GM18502 (cell line): ENCODE measurements around the gene TRIM23.

ENCODE experiments used
- ATAC-seq: cut with Tn5 transposase; IDR thresholded peaks from one replicate; pipeline ENCODE4 v1.9.1; 2021; ENCODE audit warnings: mild to moderate bottlenecking; ENCODE audit not compliant: unreplicated experiment, poor library complexity

The TRIM23 gene

DNA sequence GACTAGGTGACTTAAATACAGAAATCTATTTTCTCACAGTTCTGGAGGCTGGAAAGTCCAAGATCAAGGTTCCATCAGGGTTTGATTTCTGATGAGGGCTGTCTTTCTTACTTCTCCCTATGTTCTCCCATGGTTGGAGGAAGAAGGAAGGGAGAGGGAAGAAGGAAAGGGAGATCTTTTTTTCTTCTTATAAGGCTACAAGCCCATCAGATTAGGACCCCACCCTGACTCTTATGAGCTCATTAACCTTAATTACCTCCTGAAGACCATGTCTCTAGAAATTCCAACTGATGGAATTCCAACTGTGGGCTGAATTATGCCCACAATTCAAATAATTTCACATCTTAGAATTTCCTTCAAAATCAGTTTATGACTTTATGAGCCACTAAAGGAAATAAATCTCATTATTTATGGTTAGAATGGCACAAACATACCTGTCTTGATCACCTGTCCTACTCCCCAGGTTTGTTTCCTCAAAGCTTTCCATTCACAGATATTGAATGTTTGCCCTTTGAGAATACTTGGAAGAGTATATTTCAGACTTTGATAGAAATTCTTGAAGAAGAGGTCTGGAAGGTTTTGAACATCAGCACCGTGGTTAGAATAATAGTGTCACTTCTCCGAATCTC lies 53.4 kb downstream of the TRIM23 start:
- ATAC-seq = no peak

DNA sequence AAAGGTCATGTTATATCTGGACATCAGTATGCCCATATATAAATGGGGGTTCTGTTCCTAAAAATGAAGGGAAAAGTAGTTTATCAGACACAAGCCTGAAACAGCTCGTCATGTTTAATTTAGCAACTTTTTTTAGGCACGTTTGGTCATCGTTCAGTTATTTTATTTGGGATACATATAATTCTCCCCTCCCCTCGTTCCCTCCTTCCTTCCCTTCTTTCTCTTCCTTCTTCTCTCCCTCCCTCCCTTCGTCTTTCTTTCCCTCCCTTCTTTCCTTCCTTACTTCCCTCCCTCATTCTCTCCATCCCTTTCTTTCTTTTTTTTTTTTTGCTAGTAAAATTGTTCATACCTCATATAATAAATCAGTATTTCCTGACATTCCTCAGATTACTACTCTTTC lies 57.6 kb downstream of the TRIM23 start:
- ATAC-seq = no peak

DNA sequence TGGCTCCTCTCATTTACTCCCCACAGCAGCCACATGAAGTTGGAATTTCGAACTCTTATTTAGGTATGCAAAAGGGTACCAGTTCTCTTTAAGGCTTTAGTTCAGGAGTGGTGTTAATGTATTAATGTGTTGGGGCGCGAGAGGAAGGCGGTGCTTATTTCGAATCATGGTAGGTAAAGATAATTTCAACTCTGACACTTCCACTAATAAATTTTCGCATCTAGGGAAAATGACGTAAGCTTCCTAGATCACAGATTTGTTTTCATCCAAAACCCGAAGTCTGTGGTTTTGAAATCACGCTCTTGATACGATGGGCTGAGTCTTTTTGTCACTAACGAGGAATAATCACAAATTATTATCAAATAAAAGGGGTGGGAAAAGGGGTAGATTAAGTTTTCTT lies 60.4 kb downstream of the TRIM23 start:
- no peak for ATAC-seq

DNA sequence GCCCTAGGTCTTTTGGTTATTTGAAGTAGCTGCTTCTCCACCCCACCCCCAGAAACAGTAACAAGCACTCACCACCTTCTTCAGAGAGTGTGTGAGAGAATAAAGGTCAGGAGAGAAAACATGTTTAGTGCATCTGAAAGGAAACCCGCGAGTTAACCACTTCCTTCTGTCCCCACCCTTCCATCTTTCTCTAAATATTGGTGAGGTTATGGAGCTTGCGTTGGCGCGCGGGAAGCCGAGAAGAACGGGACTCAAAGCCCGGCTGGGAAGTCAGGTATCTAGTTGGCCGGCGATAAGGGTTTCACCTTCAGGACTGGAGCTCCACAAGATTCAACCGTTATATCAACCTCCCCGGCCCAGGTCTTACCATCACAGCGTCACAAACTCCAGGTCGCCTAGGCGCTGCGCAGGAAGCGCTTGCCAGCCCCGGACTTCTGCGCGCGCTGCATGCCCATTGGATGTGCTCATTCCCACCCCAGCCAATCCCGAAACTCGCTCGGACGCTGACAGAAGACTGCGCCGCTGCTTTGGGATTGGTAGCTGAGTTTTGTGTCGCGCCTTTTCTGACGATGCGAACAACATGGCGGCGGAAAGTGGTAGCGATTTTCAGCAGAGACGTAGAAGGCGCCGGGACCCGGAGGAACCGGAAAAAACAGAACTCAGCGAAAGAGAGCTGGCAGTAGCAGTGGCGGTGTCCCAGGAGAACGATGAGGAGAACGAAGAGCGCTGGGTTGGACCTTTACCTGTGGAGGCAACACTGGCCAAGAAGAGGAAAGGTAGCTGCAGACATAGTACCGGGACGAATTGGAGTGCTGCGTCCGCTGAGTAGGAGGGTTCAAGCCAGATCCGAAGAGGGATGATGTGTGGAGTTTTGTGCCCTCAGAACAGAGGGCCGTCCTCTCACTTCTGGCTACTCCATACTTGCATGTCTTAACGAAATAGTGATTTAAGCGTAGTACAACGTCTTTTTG lies 61.1 kb downstream of the TRIM23 start, which contains the start of the genes CENPK and PPWD1:
CENPK (minus strand) TSS at position 438 of the 971 bp plus-strand sequence. CDS start 8,261 bp downstream, outside the sequence.
PPWD1 (plus strand) TSS at position 566 of the 971 bp plus-strand sequence; CDS start at position 581, 15 bp downstream.
- peak; percentile 99 for ATAC-seq

DNA sequence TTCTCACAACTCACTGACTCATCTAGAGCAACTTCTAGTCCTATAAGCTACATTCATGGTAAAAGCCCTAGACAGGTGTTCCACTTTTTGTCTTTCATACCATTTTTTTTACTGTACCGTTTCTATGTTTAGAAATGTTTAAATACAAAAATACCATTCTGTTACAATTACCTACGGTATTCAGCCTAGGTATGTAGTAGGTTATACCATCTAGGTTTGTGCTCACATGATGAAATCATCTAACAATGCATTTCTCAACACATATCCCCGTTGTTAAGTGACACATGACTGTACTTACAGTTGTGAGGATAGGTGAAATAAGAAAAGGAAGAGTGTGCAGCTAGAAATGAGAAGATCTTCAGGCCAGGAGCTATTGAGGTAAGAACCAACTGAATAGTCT lies 67.4 kb downstream of the TRIM23 start:
- ATAC-seq = no peak

DNA sequence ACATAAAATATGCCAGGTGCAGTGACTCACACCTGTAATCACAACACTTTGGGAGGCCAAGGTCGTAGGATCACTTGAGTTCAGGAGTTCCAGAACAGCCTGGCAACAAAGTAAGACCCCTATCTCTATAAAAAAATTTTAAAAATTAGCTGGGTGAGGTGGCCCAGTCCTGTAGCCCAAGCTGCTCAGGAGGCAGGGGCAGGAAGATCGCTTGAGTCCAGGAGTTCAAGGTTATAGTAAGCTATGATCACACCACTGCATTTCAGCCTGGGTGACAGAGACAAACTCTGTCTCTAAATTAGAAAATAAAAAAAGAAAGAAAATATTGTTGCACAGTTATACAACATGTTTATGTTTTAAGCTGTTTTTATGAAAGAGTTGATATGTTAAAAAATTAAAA lies 68.0 kb downstream of the TRIM23 start:
- ATAC-seq = no peak

DNA sequence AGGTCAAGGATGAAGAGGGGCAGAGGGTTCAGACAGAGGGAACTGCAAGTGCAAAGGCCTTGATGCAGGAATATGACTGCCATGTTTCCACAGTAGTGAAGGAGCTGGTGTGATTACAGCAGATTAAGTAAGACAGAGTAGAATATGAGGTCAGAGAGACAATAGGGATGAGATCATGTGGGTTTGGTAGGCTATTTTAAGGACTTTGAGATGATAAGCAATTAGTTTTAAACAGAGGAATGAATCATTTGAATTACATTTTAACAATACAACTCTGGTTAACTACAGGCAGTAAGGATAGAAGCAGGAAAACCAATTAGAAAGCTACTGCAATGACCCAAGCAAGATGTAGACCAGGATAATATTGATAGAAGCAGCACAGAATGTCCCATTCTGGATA lies 68.8 kb downstream of the TRIM23 start:
- ATAC-seq = no peak

DNA sequence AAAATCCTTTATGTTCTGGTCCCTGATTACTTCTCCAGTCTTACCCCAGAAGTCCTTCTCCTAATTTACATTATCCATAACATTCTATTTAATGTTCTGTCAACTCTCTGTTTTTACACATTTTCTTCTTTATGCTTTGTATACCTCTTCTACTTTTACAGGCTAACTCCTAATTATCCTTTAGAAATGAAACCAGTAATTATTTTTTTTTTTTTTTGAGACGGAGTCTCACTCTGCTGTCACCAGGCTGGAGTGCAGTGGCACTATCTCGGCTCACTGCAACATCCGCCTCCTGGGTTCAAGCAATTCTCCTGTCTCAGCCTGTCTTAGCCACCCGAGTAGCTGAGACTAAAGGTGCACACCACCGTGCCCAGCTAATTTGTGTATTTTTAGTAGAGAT lies 70.2 kb downstream of the TRIM23 start:
- ATAC-seq = no peak

DNA sequence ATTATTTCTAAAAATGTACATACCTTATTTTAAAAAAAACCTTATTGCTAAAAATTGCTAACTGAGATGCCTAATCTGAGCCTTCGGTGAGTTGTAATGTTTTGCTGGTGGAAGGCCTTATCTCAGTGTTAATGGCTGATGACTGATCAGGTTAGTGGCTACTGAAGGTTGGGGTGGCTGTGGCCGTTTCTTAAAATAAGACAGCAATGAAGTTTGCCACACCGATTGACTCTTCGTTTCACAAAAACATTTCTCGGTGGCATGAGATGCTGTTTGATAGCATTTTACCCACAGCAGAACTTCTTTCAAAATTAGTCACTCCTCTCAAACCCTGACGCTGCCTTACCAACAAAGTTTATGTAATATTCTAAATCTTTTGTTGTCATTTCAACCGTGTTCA lies 75.9 kb downstream of the TRIM23 start:
- ATAC-seq = no peak

DNA sequence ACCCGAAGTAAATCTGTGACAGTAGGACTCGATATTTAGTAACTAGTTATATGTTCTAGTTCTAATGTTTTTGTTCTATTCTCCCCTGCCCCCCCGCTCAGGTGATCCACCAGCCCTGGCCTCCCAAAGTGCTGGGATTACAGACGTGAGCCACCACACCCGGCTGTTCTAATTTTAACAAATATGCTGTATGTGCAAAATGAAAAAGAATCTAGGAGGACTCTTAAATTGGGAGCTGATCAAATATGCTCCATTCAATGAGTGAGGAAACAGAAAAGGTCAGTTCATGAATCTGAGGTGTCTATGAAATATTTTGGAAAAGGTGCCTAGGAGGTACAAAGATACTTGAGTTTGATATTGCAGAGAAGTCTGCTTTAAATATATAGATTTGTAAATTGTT lies 78.0 kb downstream of the TRIM23 start:
- ATAC-seq = no peak

DNA sequence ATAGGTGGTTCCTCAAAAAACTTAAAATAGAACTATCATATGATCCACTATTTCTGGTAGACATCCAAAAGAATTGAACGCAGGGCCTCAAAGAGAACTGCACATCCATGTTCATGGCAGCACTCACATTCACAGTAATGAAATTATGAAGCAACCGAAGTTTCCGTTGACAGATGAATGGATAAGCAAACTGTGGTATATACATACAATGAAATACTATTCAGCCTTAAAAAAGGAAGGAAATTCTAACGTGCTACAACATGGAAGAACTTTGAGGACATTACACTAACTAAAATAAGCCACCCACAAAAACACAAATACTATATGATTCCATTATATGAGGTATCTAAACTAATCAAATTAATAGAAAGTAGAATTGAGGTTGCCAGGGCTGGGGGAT lies 79.7 kb downstream of the TRIM23 start:
- no peak for ATAC-seq

DNA sequence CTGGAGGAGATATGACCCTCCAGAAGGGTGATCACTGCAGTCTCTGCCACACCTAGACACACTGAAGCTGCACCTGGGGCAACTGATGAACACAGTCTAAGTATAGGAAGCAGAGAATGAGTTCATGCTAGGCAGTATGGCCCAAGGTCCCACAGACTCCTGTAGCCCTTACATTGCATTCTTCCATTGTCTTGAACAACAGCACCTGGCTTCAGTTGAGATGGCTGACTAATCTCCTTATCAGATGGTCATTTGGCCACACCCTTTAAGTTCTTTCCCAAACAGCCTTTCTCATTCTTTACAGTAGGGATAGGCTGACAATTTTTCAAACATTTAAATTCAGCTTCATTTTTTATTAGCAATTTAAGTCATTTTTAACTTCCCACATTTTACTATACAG lies 84.3 kb downstream of the TRIM23 start:
- ATAC-seq = no peak
